Stimulated activated CD8-positive, alpha-beta memory T cell treated with anti-CD3 and anti-CD28 coated beads, Interleukin-12 subunit alpha, Interleukin-12 subunit beta, amount 100 ng/mL, for 1 hour (primary cell): Measurements from ENCODE around the gene RTN4RL1.

ENCODE experiments used
- DNase-seq: peaks from one replicate; pipeline ENCODE4 v3.0.0-alpha.2; 2020; ENCODE audit warnings: low read depth

RTN4RL1 gene

DNA sequence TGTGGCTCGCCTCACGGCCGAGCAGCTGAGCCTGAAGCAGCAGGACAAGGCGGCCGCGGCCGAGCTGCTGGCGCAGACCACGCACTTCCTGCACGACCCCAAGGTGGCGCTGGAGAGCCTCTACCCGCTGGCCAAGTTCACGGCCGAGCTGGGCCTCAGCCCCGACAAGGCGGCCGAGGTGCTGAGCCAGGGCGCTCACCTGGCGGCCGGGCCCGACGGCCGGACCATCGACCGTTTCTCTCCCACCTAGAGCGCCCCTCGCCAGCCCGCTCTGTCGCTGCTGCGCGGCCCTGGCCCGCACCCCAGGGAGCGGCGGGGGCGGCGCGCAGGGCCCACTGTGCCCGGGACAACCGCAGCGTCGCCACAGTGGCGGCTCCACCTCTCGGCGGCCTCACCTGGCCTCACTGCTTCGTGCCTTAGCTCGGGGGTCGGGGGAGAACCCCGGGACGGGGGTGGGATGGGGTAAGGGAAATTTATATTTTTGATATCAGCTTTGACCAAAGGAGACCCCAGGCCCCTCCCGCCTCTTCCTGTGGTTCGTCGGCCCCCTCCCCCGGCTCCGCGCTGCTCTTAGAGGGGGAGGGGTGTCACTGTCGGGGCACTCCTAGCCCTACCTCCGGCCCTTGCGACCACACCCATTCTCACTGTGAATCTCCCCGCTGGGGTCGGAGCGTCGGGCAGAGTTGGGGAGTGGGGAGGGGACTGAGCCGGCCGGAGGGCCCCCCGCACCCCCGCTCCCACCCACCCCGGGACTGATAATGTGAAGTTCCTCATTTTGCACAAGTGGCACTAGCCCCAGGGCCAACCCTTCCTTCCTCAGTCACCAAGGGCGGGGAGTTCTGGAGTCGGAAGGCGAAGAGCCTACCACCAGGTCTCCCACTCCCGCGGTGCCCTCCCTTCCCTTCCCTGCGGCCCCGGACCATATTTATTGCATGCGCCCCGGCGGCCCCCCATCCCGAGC is 33.7 kb upstream of the RTN4RL1 start:
- no peak for DNase-seq

DNA sequence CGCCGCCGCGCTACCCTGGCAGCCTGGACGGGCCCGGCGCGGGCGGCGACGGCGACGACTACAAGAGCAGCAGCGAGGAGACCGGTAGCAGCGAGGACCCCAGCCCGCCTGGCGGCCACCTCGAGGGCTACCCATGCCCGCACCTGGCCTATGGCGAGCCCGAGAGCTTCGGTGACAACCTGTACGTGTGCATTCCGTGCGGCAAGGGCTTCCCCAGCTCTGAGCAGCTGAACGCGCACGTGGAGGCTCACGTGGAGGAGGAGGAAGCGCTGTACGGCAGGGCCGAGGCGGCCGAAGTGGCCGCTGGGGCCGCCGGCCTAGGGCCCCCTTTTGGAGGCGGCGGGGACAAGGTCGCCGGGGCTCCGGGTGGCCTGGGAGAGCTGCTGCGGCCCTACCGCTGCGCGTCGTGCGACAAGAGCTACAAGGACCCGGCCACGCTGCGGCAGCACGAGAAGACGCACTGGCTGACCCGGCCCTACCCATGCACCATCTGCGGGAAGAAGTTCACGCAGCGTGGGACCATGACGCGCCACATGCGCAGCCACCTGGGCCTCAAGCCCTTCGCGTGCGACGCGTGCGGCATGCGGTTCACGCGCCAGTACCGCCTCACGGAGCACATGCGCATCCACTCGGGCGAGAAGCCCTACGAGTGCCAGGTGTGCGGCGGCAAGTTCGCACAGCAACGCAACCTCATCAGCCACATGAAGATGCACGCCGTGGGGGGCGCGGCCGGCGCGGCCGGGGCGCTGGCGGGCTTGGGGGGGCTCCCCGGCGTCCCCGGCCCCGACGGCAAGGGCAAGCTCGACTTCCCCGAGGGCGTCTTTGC is 32.8 kb upstream of the RTN4RL1 start:
- DNase-seq, result no peak

DNA sequence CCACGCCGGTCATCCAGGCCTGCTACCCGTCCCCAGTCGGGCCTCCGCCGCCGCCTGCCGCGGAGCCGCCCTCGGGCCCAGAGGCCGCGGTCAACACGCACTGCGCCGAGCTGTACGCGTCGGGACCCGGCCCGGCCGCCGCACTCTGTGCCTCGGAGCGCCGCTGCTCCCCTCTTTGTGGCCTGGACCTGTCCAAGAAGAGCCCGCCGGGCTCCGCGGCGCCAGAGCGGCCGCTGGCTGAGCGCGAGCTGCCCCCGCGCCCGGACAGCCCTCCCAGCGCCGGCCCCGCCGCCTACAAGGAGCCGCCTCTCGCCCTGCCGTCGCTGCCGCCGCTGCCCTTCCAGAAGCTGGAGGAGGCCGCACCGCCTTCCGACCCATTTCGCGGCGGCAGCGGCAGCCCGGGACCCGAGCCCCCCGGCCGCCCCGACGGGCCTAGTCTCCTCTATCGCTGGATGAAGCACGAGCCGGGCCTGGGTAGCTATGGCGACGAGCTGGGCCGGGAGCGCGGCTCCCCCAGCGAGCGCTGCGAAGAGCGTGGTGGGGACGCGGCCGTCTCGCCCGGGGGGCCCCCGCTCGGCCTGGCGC is 32.1 kb upstream of the RTN4RL1 start:
- no peak for DNase-seq

DNA sequence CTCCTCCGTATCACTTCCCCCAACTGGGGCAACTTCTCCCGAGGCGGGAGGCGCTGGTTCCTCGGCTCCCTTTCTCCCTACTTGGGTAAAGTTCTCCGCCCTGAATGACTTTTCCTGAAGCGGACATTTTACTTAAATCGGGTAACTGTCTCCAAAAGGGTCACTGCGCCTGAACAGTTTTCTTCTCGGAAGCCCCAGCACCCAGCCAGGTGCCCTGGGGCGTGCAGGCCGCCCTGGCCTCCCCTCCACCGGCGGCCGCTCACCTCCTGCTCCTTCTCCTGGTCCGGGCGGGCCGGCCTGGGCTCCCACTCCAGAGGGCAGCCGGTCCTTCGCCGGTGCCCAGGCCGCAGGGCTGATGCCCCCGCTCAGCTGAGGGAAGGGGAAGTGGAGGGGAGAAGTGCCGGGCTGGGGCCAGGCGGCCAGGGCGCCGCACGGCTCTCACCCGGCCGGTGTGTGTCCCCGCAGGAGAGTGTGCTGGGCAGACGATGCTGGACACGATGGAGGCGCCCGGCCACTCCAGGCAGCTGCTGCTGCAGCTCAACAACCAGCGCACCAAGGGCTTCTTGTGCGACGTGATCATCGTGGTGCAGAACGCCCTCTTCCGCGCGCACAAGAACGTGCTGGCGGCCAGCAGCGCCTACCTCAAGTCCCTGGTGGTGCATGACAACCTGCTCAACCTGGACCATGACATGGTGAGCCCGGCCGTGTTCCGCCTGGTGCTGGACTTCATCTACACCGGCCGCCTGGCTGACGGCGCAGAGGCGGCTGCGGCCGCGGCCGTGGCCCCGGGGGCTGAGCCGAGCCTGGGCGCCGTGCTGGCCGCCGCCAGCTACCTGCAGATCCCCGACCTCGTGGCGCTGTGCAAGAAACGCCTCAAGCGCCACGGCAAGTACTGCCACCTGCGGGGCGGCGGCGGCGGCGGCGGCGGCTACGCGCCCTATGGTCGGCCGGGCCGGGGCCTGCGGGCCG is 31.4 kb upstream of the RTN4RL1 start:
- DNase-seq, result no peak

DNA sequence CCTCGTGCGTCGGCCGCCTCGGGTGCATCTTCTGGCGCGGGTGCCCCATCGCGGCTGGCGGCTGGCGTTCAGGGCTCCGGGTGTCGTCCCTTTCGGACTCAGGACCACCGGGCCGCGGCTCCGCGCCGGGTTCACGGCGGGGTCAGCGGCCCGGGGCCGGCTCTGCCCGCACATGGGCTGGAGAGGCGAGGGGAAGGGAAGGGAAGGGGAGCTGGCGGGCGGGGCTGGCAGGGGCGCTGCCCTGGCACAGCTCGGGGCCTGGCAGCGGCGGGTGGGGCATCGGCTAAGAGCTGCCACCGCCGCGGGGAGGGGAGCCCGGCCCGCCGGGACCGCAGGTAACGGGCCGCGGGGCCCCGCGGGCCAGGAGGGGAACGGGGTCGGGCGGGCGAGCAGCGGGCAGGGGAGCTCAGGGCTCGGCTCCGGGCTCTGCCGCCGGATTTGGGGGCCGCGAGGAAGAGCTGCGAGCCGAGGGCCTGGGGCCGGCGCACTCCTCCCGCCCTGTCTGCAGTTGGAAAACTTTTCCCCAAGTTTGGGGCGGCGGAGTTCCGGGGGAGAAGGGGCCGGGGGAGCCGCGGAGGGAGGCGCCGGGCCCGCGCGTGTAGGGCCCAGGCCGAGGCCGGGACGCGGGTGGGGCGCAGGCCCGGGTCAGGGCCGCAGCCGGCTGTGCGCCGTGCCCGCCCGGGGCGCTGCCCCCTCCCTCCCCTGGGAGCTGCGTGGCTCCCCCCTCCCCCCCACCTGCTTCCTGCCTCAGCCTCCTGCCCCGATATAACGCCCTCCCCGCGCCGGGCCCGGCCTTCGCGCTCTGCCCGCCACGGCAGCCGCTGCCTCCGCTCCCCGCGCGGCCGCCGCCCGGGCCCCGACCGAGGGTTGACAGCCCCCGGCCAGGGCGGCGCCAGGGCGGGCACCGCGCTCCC is 30.4 kb upstream of the RTN4RL1 start:
- no peak for DNase-seq

DNA sequence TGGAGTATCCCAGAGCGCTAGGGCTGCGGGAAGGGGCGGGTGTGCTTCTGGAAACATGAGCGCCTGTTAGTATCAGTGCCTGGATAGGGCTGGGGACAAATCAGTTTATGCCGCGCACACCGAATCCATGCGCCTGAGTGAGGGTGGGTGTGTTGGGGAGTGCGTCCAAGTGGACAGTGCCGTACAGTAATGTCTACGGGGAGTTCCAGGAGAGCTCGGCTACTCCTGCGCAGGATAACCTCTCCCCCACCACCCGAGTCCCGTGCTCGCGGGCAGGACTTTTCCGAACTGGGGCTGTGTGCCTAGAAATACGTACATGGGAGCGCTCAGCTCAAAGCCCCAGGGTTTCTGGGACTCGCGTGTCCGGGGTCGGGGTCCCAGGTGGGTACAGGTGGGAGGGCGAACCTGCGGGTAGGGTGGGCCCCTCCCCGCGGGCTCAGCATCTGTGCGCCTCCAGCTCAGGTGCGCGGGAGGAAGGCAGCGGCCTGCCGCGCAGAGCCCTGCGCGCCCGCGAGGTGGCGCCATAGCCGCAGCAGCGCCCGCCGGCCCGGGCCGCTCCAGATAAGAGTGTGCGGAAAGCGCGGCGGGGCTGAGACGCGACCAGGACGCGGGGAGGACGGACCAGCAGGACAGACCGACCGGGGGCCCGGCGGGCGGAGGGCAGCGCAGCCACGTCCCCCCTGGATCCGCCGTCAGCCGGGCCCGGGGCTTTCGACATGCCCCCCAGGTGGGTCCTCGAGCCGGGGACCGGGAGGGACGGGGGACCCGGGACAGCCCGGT is 29.6 kb upstream of the RTN4RL1 start, which contains the start of gene HIC1:
Gene HIC1, plus strand, starts transcription at position 592 of the 780 bp plus-strand sequence. CDS start 1,588 bp downstream, outside the sequence.
- peak; percentile 52 for DNase-seq

DNA sequence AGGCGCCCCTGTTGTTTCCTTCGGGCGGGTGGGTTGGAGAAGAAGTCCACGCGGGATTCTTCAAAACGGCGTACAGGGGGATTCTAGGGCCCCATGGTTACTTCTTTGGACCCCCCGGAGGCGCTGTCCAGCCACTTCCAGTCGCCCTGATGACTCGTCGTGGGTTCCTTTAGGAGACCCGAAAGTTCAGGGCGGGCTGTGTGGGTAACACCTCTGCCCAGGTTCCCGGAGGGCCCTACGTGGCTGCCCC is 29.1 kb upstream of the RTN4RL1 start:
- DNase-seq, result no peak

DNA sequence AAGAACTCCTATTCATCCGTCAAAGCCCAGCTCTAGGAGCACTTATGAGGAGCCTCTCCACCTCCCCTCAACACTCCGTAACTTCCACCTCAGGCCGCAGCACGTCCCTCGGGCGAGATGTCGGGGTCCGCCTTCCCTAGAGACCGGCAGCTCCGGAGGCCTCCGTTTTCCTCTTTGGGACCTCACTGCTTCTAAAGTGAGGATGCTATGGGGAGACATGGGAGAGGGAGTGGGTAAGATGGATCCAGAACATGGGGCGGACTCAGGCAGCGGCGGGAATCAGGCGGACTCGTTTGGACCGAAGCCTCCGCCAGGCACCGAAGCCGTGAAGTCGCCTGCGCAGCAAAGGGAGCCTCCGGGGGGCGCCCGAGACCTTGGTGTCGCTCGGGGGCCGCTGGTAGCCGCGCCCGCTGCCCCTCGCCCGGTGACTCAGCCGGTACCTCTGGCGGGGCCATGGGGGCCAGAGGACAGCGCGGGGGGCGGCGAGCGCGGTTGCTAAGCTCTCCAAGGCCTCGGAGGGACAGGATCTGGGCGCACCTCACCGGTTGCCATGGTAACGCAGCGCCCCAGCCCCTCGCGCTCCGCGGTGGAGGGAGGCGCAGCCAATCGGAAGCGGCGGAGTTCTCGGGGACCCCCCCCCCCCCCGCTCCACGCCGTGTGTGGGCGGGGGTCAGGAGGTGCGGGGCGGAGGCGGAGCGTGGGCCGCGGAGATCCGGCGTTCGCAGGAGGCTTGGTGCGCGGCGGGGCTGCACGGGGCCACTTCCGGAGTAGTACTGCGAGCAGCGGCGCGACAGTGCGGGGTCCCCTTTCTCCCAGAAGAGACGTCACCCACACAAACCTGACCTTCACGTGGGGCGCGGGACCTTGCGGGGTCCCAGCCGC is 28.5 kb upstream of the RTN4RL1 start:
- DNase-seq, result peak; percentile 56

DNA sequence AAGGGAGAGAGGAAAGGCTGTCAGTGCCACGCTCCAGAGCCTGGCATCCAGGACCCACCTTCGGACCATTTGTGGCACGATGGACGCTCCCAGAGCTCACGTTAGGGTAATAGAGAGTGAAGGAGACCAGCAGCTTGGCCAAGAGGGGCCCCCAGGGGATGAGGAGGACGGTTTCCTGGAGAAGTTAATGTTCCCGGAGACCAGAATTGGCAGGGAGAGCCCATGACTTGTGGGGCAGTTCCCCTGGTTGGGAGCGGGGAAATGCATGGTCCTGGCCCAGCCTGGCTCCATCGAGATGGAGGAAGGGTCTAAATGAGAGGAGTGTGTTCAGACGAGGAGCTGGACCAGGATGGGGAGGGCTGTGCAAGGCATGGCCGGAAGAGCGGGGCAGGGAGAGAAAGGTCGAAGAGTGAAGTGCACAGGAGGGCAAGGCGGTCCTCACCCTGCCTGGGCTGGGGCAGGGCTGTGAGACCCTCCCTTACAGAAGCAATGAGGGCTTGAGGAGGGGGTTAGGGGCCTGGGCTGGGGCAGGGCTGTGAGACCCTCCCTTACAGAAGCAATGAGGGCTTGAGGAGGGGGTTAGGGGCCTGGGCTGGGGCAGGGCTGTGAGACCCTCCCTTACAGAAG is 26.9 kb upstream of the RTN4RL1 start:
- DNase-seq, result no peak

DNA sequence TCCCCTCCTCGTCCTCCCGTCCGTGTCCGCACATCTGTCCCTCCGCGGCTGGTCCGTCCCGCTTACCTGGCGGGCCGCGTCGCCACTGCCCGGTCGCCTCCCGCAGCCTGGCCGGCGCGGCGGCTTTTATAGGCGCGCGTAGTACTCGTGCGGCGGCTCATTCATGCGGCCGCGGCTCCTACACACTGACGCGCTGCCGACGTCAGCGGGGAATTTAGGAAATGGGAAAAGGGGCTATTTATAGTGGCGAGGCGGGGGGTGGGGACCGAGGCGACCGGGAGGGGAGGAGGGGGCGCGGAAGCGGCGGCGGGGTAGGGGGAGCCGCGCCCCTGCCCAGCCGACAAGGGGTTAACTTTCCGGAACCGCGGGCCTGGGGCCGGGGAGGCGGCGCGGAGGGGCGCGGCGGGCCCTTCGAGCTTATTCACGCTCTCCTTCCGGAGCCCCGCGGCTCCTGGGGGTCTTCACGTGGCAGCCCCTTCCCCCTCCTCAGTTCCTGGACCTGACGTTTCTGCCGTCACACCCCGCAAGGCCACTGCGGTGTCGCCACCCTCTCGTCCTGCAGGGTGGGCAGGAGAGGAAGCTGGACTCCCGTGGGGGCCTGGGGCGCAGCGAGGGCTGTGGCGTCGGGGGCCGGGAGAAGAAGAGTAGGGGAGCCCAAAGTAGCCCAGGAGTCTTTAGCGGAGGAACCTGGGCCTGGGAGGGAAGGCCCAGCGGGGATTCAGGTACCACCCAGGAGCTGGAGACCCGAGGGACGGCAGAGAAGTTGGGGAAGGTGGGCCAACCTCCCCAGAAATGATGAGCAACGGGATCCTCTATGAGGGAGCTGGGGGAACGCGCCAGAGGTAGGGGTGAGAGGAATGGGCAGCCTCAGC is 26.2 kb upstream of the RTN4RL1 start:
- DNase-seq, result no peak

DNA sequence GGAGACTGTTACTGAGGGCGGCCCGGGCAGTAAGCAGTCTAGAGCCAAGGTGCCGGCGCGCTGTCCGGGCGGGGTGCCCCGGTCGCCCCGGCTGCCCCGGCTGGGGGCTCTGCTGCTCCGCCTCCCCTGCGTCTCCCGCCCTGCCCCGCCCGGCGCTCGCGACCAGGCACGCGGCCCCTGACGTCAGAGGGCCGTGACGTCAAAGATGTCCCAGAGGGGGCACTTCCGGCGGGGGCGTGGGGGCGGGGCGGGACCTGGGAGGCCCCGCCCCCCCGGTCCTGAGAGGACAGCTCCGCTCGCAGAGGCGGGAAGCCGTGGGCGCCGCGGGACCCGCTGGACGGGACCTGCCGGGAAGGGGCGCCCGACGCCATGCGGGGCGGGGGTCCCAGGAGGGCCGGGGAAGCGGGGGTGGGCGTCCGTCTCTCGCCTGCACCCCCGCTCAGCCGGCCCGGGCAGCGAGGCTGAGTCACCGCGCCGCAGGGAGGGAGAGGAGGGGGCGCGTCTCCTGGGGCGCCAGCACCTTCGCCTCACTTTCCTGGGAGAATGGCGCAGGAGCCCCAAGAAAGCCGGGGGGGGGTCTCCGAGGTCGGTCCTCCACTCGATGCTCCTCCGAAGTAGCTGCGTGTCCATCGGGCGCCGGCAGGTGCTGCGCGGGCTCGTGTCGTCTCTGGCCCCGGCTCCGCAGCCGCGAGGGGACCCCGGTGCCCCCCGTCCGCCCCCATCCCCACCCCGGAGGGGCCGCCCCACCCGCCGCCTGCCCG is 25.3 kb upstream of the RTN4RL1 start:
- peak; percentile 52 for DNase-seq

DNA sequence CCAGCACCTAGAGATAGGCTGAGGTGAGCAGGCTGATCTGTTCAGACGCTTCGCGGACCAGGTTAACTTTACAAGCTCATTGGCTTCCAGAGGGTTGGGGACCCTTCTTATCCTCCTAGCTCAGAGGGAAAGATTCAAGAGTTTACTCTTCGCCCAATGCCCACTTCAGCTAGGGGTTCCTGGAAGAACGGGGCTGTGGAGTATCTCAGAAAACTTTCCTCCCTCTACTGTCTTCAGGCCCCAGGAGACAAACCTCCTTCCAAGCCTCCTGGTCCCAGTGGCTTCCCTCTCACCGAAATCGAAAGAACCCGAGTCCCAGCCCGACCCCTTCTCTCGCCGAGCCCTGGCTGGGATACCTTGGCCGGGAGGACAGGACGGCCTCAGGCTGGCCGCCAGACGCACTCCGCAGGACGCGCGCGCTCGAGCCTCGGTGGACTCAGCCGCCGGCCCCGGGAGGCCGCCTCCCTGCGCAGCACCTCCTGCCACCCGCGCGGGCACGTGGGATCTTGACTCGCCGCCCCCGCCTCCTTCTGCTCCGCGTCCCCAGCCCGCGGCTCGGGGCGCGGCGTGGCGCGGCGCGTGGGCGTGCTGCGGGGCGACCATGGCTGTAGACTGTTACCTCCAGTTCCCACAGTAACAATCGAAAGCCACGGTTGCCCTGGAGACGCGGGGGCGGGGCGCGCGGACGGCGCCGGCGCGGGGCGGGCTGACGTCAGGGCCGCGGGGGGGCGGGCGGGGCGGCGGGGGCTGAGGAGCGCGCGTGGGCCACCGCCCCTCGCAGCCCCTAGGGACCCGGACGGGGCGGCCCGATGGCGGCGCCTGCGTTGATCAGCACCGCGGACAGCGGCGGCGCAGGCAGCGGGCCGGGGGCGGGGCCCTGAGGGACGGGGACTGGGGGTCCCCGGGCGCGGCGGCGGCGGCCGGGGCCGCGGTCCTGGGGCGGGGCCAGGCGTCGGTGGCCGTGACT is 24.5 kb upstream of the RTN4RL1 start:
- peak; percentile 86 for DNase-seq

DNA sequence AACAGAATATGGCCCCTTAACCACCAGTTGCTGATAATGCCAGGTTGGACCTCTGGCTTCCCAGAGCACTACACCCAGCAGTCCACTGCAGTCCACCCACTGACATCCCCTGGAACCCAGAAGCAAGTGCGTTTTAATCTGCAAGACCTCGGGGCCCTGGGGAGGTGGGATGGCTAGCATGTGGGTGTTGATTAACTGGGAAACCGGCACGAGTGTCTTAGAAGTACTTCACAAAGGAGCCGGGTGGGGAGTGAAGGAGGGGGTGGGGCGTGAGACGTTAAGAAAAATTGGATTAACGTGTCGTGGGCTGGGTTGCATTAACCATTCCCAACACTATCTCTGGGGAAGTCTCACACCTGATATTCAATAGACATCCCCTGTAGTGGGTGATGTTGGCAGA is 23.7 kb upstream of the RTN4RL1 start:
- no peak for DNase-seq

DNA sequence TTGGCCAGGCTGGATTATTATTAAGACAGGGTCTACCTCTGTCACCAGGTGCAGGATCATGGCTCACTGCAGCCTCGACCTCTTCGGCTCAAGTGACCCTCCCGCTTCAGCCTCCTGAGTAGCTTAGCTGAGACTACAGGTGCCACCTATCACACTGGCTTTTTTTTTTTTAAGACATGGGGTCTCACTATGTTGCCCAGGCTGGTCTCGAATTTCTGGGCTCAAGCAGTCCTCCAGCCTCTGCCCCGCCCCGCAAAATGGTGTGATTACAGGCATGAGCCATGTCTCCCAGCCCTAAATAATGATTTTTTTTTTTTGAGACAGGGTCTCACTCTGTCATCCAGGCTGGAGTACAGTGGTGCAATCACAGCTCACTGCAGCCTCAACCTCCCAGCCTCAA is 22.5 kb upstream of the RTN4RL1 start:
- no peak for DNase-seq

DNA sequence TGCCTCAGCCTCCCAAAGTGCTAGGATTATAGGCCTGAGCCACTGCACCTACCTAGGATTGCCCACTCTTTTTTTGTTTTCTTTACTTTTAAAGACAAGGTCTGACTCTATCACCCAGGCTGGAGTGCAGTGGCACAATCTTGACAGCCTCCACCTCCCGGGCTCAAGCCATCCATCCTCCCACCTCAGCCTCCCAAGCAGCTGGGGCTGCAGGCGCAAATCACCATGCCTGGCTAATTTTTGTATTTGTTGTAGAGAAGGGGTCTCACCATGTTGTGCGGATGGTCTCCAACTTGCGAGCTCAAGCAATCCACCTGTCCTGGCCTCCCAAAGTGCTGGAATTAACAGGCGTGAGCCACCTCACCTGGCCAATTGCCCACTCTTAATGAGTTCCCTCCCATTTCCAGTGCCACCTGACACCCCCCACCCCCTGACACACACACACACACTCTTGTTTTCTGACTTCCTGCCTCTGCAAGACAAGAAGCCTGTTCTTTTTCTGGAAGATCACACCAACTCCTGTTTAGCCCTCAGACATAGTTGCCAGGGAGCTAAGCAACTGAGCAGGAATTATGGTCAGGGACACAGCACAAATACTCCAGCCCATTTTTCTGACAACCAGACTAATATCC is 19.2 kb upstream of the RTN4RL1 start:
- no peak for DNase-seq
